22Rv1 (cell line): ENCODE data around the gene DEPDC5.

ENCODE experiments used
- H3K27ac ChIP-seq: fragments of 450-650 bp; 2 replicates; pipeline ENCODE4 v1.5.1; 2017
- CTCF ChIP-seq: fragments of 450-650 bp; IDR thresholded peaks from 2 replicates; pipeline ENCODE4 v1.5.1; 2017; ENCODE audit warnings: mild to moderate bottlenecking
- ZFX ChIP-seq: fragments of 450-650 bp; IDR thresholded peaks from 2 replicates; pipeline ENCODE4 v1.6.1; 2017; ENCODE audit warnings: antibody characterized with exemption, borderline replicate concordance

Gene DEPDC5

GRCh38 chr22:31891366-31892079 is 137.7 kb downstream of the DEPDC5 start:
- TF ChIP-seq ZFX (no peak), CTCF (no peak)
- H3K27ac ChIP-seq, result no peak overlapping the region

GRCh38 chr22:31892080-31892433 is 138.2 kb downstream of the DEPDC5 start:
- H3K27ac ChIP-seq, result no peak overlapping the region

GRCh38 chr22:31893460-31893859 is 139.6 kb downstream of the DEPDC5 start:
- no peak for TF ChIP-seq CTCF
- no peak for TF ChIP-seq ZFX
- no peak overlapping the region for H3K27ac ChIP-seq

More at GRCh38 chr22:31892080-31892433, 138.2 kb downstream of the DEPDC5 start:
- TF ChIP-seq ZFX, result no peak
- no peak for TF ChIP-seq CTCF

GRCh38 chr22:31895411-31896123 is 141.7 kb downstream of the DEPDC5 start:
- H3K27ac ChIP-seq, result no peak overlapping the region
- TF ChIP-seq ZFX, result no peak
- TF ChIP-seq CTCF, result no peak

- TF ChIP-seq CTCF (no peak), ZFX (no peak)
- H3K27ac ChIP-seq, result no peak overlapping the region
Measured at GRCh38 chr22:31896472-31896871, 142.7 kb downstream of the DEPDC5 start.

- no peak for TF ChIP-seq ZFX
- TF ChIP-seq CTCF, result no peak
- H3K27ac ChIP-seq, result no peak overlapping the region
Measured at GRCh38 chr22:31897842-31898805, 144.3 kb downstream of the DEPDC5 start.
